Adrenal gland (tissue), 12 donors: ENCODE data around the gene MTCH1. TPM values are rescaled to one million over a fixed set of nuclear protein-coding genes. Genes with fewer than 3 reads are reported as not detected.

ENCODE experiments used
- DNase-seq, 7 donors: peaks; one replicate each; pipeline ENCODE4 v3.0.0-alpha.2; 2019 to 2020
- H3K27ac ChIP-seq, 5 donors: fragments of 200-600 bp; sonication (generic) in 4 of 5; 1 replicate in 3 of 5; 2 replicates in 2 of 5; pipeline versions ENCODE4 v1.5.1 to v1.8.0; 2016 to 2020; ENCODE audit warnings: mild to moderate bottlenecking in 1 of 5
- H3K27me3 ChIP-seq: fragments of 200-600 bp; 2 replicates; pipeline ENCODE4 v1.8.0; 2021
- H3K36me3 ChIP-seq, 2 donors: fragments of 200-600 bp; replicated peaks in 1 of 2; 1 replicate in 1 of 2; 2 replicates in 1 of 2; pipeline versions ENCODE4 v1.5.1 to v1.8.0; 2018 to 2022
- H3K4me1 ChIP-seq, 2 donors: fragments of 200-600 bp; replicated peaks in 1 of 2; 1 replicate in 1 of 2; 2 replicates in 1 of 2; pipeline versions ENCODE4 v1.5.1 to v1.8.0; 2018 to 2021
- H3K4me3 ChIP-seq, 4 donors: fragments of 200-600 bp; sonication (generic) in 3 of 4; one replicate each; pipeline ENCODE4 v1.5.1; 2016 to 2018
- H3K9me3 ChIP-seq, 3 donors: fragments of 200-600 bp; sonication (generic) in 1 of 3; replicated peaks in 1 of 3; 1 replicate in 2 of 3; 2 replicates in 1 of 3; pipeline versions ENCODE4 v1.5.1 to v1.8.0; 2016 to 2021
- POLR2A ChIP-seq, 2 donors: fragments of 450-650 bp; IDR thresholded peaks; one replicate each; pipeline ENCODE4 v1.6.1; 2017; ENCODE audit warnings: antibody characterized with exemption in 2 of 2, mild to moderate bottlenecking in 2 of 2, moderate library complexity in 1 of 2
- WGBS, 4 donors: extraction: QIAGEN DNeasy Blood & Tissue Kit in 2 of 4; methylation state at CpG; one replicate each; pipeline versions ENCODE4 v1.1.5 to v1.1.7; 2013 to 2017; 5-methylcytosine and 5-hydroxymethylcytosine counted together
- intact Hi-C, 2 donors: fragments of 100-400 bp; cut with DNase I; formaldehyde crosslinking; loops; one replicate each; pipeline versions ENCODE4 v1.14.1 to v1.15.0; 2022 to 2023
- polyA plus RNA-seq, 3 donors: library from polyadenylated mRNA; stranded (reverse); fragments of 200-250 nt in 2 of 3; fragments of 350-450 nt in 1 of 3; fragmentation: Illumina TruSeq in 1 of 3; extraction: RNeasy Lipid Tissue Mini Kit (QIAGEN cat#74804) in 1 of 3; gene quantifications; one replicate each; pipeline ENCODE4 v1.2.3, GENCODE V29; 2013 to 2014
- total RNA-seq, 9 donors: library from RNA; depleted of rRNA in 4 of 9; stranded (reverse); fragments of >200 nt in 4 of 9; fragments of 120-200 nt in 1 of 9; fragmentation: NEBNext Ultra II Directional in 1 of 9; extraction: Animal tissue kit (Norgen Biotek cat#: 25700) in 1 of 9; gene quantifications; one replicate each; pipeline versions ENCODE4 v1.1.0 to v1.2.4, GENCODE V29; 2013 to 2023
- TF ChIP-seq, protein P1 (sequence below), 6 experiments: fragments of 450-650 bp in 4 of 6; fragments of 200-600 bp in 2 of 6; sonication (generic) in 1 of 6; IDR thresholded peaks; 1 replicate in 5 of 6; 2 replicates in 1 of 6; pipeline versions ENCODE4 v1.5.1 to v1.8.0; 2016 to 2021; ENCODE audit warnings: antibody characterized with exemption in 6 of 6, mild to moderate bottlenecking in 2 of 6, moderate library complexity in 1 of 6
- donor health status: healthy with polysubstance abuse.
- donor health status: Bipolar disorder and iron deficiency.
- donor health status: DM: yes; HTN: yes; CAD: no.
- donor health status: DM: no; HTN: no; CAD: no.
- donor health status: DM: no; HTN: no; CAD: no.
- donor health status: DM: yes; HTN: yes; CAD: no.

Gene MTCH1
- total and polyA plus RNA-seq, 12 donors = 116 to 523 (median 338) TPM

DNA sequence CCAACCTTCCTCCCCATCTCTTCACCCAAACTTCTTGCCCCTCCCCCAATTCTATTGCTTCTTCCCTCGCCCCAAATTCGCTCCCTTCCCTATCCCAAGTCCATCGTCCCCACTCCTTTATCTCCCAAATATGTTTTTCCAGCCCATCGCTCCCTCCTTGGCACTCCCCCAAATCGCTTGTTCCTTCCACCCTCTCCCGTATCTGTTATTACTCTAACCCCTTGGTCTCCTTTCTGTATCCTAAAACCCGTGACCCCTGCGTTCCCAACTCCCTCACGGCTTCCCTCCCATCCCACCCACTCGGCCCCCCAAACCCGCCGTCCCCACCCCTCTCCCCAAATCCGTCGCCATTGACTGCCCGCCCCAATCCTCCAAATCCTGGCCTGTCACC lies 584 bp downstream of the MTCH1 start:
- H3K4me3 ChIP-seq = peak overlapping the region; percentile 69 to 99 (median 84)
- no peaks in the 10 kb centered on the region for H3K9me3 ChIP-seq
- WGBS, 4 donors = 0 to 2% (median 1%) methylated on average over 14 to 15 of the region's 15 CpGs
- no peaks in the 10 kb centered on the region for H3K27me3 ChIP-seq
- peak overlapping the region; percentile 52 to 100 (median 91) for H3K27ac ChIP-seq
- intact Hi-C loops = no loop called here
- DNase-seq = peak in 4 of 7 donors; percentile 30 to 74 (median 55)
- no peak for TF ChIP-seq POLR2A (IDR thresholded peaks at IDR 0.05)
- TF ChIP-seq, protein P1, sequence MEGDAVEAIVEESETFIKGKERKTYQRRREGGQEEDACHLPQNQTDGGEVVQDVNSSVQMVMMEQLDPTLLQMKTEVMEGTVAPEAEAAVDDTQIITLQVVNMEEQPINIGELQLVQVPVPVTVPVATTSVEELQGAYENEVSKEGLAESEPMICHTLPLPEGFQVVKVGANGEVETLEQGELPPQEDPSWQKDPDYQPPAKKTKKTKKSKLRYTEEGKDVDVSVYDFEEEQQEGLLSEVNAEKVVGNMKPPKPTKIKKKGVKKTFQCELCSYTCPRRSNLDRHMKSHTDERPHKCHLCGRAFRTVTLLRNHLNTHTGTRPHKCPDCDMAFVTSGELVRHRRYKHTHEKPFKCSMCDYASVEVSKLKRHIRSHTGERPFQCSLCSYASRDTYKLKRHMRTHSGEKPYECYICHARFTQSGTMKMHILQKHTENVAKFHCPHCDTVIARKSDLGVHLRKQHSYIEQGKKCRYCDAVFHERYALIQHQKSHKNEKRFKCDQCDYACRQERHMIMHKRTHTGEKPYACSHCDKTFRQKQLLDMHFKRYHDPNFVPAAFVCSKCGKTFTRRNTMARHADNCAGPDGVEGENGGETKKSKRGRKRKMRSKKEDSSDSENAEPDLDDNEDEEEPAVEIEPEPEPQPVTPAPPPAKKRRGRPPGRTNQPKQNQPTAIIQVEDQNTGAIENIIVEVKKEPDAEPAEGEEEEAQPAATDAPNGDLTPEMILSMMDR (IDR thresholded peaks at IDR 0.05) = no peak
- H3K36me3 ChIP-seq = peaks cover 0 to 10% of the 10 kb centered on the region in 2 donors
- H3K4me1 ChIP-seq = peaks cover 22 to 53% of the 10 kb centered on the region in 2 donors

DNA sequence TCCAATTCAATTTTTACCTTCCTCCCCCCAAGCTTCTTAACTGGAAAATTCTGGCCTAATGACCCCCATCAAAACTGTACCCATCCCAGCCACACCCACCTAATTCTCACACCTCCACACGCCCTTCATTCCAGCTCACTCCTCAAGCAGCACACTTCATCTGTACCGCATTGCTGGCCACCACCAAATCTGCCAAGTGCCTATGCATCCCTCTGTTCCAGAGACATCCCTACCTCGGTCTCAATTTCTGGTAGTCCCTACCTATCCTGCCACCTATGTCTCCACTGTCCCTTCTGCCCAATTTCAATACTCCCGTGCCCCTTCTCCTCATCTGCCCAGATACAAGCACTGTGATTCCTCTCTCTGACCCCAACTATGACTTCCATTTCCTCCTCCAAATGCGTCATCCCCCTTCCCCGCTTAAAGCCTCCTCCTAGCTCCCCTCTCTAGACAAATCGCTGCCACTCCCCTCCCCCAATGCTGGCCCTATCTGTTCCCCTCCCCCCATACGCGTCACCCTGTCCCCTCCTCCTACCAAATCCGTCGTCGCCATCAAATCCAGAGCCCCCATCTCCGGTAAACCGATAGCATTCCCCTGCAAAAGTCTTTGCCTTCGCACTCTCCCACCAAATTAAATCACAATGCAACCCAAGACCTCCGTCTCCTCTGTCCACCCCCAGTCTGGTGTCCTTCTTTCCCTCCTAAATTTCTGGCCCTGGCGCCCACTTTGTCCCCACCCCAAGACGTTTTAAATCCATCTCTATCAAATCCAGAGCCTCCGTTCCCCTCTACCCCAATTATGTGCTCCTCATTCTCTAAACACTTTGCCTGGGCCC lies 1.2 kb downstream of the MTCH1 start:
- Histone ChIP-seq H3K27me3 (no peaks in the 10 kb centered on the region), H3K4me1 (peaks cover 22 to 60% of the 10 kb centered on the region in 2 donors), H3K27ac (peak overlapping the region; percentile 47 to 100 (median 91)), H3K9me3 (no peaks in the 10 kb centered on the region), H3K4me3 (peak overlapping the region; percentile 69 to 99 (median 84)), H3K36me3 (peaks cover 0 to 10% of the 10 kb centered on the region in 2 donors)
- intact Hi-C loops = no loop called here
- WGBS, 4 donors = 4 to 7% (median 5%) methylated on average over 19 of the region's 19 CpGs
- peak; percentile 70 to 91 (median 79) for DNase-seq
- TF ChIP-seq, protein P1 (IDR thresholded peaks at IDR 0.05) = no peak
- no peak for TF ChIP-seq POLR2A (IDR thresholded peaks at IDR 0.05)

DNA sequence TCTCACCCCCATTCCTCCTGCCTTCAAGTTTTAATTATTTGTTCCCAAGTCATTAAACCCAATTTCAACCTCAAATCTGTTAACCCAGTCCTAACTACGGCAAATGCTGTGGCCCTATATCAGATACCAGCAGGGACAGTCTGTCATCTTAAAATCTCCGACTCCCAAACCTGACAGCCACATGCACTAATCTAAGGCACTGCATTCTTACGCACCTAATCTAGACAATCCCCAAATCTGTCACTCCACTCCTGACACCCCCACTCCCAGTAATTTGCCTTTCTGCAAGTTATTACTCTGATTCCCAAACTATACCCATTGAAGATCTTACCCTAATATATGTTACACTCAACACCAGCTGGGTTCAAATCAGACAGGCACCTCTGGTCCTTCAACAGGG lies 2.5 kb downstream of the MTCH1 start:
- H3K36me3 ChIP-seq = peaks cover 0 to 10% of the 10 kb centered on the region in 2 donors
- no peaks in the 10 kb centered on the region for H3K9me3 ChIP-seq
- TF ChIP-seq POLR2A (IDR thresholded peaks at IDR 0.05) = no peak
- TF ChIP-seq, protein P1 (IDR thresholded peaks at IDR 0.05) = no peak
- intact Hi-C loops = no loop called here
- no peak overlapping the region for H3K4me3 ChIP-seq
- peak overlapping the region in 2 of 5 donors; percentile 98 to 100 for H3K27ac ChIP-seq
- peaks cover 26 to 70% of the 10 kb centered on the region in 2 donors for H3K4me1 ChIP-seq
- 82 to 89% (median 82%) methylated on average over 3 of the region's 3 CpGs for WGBS, 4 donors
- no peaks in the 10 kb centered on the region for H3K27me3 ChIP-seq
- DNase-seq = no peak

DNA sequence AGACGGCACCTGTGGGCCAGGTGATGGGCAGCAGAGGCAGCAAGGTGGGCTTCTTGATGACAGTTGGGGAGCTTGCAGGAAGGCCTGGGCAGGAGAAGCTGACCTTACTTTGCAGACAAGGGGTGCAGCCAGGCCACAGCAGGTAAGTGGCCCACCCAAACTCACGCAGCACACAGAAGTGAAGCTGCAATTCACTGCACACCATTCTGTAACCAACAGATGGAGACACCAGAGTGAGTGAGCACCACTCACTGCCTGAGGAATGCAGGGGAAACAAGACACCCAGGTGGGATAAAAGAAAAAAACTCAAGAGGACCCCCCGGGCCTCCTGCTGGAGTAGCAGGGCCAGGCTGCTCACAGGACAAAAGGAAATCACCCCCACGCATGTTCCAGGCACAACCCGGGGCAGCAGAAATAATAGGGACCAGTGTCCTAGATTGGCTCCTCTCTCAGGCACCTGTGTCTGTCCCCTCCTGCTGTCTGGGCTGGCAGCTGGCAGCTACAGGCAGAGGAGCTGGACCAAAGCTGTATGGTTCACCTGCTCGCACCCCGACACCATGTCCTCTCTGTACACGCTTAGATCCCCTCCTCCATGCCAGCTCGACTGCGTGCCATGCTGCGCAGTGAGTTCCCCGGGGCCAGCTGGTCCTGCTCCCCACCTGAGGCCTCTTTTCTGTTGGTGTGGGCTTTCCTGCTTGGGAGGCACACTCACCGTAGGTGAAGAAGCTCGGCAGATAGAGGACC lies 4.9 kb downstream of the MTCH1 start:
- Histone ChIP-seq H3K4me3 (no peak overlapping the region), H3K9me3 (no peaks in the 10 kb centered on the region), H3K4me1 (peaks cover 30 to 76% of the 10 kb centered on the region in 2 donors), H3K36me3 (peaks cover 0 to 34% of the 10 kb centered on the region in 2 donors), H3K27me3 (no peaks in the 10 kb centered on the region), H3K27ac (peak overlapping the region in 1 of 5 donors; percentile 78)
- DNase-seq = no peak
- TF ChIP-seq, protein P1 (IDR thresholded peaks at IDR 0.05) = no peak
- TF ChIP-seq POLR2A (IDR thresholded peaks at IDR 0.05) = no peak
- intact Hi-C loops = no loop called here
- WGBS, 4 donors = 46 to 73% (median 65%) methylated on average over 7 to 14 of the region's 14 CpGs
